HG03108 (cell line): ENCODE data around the gene CMC2.
A peak's percentile ranks its signal among the peaks of the same experiment; 100 is the strongest.

ENCODE experiments used
- ATAC-seq: cut with Tn5 transposase; IDR thresholded peaks from one replicate; pipeline ENCODE4 v1.9.1; 2021; ENCODE audit warnings: moderate library complexity; ENCODE audit not compliant: unreplicated experiment

CMC2 gene

DNA sequence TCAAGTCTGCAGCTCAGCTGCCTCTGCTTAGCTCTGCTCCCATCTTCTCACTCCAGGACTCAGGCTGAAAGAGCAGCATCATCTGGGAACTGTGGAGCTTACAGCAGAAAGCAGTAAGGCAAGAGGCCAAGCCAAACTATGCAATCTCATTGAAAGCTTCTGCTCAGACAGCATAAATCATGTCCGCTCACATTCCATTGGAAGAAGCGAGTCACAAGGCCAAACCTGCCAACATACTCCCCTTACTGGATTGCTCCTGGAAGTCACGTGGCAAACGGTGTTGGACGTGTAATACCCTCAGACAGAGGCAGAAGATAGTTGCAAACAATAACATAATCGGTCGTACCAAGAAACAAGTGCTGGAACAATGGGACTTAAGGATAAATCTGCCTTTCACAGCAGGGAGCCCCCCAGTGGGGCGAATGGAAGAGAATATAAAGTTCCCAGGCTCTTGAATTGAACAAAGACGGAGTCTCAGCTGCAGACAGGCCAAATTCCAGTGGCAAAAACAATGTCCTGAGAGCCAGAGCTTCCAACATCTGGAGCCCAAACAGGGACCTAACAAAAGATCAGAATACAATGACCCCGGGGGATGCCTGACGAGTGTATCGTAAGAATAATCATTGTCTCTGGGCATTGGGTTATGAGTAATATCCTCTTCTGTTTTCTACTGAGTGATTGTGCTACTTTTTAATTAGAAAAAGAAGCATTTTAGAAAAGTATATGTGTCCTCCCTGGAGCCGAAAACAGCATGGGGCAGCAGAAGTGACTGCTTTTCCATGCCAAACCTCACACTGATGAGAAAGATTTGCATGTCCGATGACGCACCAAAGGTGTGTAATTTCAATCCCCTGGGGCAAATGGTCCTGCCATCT, 68.4 kb downstream of the CMC2 start:
- no peak for ATAC-seq

GRCh38 chr16:80936410-80936809, 70.3 kb downstream of the CMC2 start:
- no peak for ATAC-seq

GRCh38 chr16:80935691-80936090, 71.0 kb downstream of the CMC2 start:
- ATAC-seq = no peak

DNA sequence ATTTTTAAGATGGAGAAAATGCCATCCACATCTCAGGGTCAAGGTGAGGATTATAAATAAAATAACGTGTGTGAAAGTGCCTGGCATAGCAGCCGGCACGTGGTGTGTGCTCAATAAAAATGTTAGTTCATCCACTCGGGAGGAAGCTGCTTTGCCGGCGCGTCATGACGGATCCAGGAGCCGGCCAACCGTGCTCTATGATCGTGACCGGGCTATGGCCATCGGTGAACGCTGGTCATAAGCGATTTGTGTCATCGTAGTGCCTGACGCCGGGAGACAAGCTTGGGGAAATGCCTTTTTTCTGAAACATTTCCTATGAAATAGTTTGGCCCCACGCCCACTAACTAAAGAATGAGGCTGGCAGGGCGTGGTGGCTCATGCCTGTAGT, 74.0 kb downstream of the CMC2 start:
- no peak for ATAC-seq

- no peak for ATAC-seq
These were observed 74.6 kb downstream of the CMC2 start for GRCh38 chr16:80931801-80932707.

DNA sequence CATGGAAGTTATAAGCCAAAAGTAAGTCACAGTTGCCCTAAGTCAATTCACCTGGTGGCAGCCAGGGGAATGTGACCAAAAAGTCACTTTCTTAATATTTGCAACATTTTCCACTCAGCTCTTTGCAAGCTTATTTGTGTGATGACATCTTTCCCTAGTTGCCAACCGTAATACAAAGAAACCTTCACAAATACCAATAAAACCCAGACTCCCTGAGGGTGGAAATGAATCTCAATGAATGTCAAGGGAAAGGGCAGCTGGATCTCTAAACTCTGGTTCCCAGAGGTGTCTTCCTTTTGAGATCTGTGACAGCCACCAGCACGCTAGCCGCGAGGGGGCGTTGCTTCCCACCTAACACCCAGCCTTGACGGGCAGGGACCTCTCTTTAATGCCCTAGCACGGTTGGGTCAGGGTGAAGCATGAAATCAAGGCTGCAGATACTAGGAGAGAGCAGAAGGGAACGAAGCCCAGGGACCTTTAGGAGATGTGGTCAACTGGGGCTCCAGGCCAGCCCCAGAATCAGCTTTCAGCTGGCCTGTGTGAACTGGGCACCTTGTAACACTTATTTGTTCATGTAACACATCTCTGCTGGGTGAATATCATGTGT, 82.2 kb downstream of the CMC2 start:
- ATAC-seq = peak; percentile 59

DNA sequence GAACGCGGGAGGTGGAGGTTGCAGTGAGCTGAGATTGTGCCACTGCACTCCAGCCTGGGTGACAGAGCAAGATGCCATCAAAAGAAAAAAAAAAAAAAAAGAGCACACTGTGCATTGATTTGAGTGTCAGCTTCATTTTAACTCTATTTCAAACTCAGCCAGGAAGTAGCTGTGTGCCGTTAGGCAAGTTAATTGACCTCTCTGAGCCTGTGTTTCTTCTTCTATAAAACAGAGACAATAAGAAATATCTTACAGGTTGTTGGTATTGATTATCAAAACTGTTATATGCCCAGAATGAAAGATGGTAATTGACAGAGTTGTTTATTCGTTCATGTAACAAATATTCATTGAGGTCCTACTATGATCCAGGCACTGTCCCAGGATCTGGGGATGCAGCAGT, 83.3 kb downstream of the CMC2 start:
- ATAC-seq = no peak
